ENCODE measurements around the gene GOLGA6L22.
A peak's percentile ranks its signal among the peaks of the same experiment; 100 is the strongest.
"Not testable (repeated sequence)": the region's sequence is repeated elsewhere in the genome, so short reads cannot be mapped to it uniquely, and the experiment has no call there.

The GOLGA6L22 gene, protein sequence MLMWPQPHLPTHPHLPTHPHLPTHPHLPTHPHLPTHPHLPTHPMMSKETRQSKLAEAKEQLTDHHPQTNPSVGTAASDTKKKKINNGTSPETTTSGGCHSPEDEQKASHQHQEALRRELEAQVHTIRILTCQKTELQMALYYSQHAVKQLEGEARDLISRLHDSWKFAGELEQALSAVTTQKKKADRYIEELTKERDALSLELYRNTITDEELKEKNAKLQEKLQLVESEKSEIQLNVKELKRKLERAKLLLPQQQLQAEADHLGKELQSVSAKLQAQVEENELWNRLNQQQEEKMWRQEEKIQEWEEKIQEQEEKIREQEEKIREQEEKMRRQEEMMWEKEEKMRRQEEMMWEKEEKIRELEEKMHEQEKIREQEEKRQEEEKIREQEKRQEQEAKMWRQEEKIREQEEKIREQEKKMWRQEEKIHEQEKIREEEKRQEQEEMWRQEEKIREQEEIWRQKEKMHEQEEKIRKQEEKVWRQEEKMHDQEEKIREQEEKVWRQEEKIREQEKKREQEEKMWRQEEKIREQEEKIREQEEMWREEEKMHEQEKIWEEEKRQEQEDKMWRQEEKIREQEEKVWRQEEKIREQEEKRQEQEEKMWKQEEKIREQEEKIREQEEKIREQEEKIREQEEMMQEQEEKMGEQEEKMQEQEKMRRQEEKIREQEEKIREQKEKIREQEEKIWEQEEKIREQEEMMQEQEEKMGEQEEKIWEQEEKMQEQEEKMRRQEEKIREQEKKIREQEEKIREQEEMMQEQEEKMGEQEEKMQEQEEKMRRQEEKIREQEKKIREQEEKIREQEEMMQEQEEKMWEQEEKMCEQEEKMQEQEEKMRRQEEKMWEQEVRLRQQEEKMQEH

DNA sequence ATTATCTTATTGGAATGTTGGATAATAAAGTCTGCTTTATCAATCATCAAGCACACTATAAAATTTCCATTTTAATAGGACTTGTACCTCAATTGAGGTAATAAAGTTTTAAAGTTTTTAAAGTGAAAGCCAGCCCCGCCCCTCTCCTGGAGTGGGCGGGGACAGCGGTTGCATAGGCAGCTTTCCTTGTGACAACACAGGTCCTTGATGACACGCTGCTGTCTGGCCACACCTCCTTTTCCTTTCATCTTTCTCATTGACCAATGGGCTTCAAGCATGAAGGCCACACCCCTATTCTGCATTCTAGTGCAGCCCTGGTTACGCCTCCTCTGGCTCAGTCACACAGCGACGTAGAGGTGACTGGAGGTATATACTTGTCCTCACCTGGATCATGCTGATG, at the start of gene GOLGA6L22:
Gene GOLGA6L22 (plus strand): TSS at position 301 of the 400 bp plus-strand sequence. CDS start 91 bp downstream, at position 392.
- not testable (repeated sequence) for DNase-seq

DNA sequence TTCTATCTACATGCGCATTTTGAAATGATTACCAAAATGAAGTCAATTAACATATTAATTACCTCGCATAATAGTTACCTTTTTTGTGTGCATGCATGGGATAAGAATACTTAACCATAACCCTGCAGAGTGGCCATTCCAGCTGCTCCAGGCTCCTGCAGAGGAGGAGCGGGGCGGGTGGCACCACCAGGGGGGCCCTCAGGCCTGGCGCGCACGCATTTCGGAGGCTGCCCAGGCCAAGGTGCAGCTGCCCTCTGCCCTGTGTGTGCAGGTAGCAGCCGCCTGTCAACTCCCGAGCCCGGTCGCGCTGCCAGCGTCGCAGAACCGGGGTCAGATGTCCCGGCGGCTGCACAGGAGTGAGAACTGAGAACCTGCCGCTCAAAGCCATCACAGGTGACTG, 41.4 kb upstream of the GOLGA6L22 start:
- not testable (repeated sequence) for DNase-seq

DNA sequence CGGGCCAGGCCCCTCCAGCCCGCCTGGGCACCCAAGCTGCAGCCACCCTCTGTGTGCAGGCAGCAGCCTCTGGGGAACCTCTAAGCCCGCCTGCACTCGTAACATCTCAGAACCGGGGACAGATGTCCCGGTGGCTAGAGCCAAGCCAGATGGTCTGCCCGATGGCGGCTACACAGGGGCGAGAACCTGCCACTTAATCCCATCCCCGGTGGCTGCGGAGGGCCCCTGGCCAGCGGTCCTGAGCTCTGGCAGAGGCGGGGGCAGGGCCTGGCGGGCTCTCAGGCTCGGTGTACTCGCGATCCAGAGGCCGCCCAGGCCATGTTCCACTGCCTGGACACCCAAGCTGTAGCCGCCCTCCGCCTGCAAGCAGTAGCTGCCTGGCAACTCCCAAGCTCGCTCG, 40.9 kb upstream of the GOLGA6L22 start:
- not testable (repeated sequence) for DNase-seq

DNA sequence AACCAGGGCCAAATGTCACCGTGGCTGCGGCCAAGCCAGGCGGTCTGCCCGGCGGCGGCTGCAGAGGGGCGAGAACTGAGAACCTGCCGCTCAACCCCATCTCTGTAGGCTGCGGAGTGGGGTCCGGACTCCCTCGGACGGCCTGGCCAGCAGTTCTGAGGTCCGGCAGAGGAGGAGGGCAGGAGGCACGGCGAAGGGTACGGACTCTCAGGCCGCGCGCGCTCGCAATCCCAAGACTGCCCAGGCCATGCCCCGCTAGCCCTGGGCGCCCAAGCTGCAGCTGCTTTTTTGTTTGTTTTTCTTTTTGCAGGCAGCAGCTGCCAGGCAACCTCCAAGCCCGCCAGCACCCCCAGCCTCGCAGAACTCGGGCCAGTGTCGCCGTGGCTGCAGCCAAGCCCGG, 40.5 kb upstream of the GOLGA6L22 start:
- DNase-seq: not testable (repeated sequence)

DNA sequence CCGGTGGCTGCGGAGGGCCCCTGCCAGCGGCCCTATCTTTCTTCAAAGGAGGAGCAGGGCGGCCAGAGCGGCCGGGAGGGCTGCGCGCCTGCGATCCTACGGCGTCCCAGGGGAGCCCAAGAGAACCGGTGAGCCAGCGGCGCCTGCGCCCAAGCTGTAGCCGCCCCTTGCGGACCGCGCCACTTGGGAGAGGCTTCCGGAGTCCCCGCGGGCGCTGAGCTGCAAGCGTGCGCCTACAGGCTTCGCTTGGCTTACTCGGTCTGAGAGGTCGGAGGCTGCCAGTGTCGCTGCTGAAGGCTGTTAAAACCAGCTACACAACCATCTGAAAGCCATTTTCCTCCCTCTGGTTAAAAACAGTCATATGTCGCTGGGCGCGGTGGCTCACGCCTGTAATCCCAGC, 40.0 kb upstream of the GOLGA6L22 start:
- DNase-seq: not testable (repeated sequence)

DNA sequence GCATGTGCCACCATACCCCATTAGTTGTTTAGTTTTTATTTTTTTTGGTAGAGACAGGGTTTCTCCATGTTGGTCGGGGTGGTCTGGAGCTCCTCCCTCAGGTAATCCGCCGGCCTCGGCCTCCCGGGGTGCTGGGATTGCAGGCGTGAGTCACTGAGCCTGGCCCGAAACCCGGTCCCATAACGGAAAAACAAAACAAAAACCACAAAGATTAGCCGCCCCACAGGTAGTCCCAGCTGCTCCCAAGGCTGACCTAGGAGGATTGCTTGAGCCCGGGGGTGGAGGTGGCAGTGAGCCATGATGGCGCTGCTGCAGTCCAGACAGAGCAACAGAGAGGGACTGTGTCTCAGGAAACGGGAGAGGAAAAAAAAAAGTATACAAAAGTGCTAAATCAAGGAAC, 38.4 kb upstream of the GOLGA6L22 start:
- DNase-seq: not testable (repeated sequence)

DNA sequence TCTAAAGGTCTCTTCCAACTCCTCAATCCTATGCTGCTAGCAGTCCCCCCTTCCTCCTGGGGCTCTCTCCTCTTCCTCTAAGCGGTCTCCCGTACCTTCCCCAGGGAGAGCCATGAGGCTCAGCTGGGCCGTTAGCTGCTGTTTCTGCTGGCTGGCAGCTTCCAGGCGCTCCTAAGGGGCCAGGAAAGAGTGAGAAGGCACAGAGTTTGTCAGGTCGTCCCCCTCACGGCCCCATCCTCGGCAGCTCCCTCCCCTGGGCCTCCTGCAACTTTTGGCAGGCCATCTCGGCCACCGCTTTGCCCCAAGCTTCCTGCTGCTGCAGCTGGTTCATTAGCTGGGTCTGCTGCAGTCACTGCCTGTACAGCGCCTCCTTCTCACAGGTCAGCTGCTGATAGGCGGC, 29.3 kb upstream of the GOLGA6L22 start:
- DNase-seq: not testable (repeated sequence)

DNA sequence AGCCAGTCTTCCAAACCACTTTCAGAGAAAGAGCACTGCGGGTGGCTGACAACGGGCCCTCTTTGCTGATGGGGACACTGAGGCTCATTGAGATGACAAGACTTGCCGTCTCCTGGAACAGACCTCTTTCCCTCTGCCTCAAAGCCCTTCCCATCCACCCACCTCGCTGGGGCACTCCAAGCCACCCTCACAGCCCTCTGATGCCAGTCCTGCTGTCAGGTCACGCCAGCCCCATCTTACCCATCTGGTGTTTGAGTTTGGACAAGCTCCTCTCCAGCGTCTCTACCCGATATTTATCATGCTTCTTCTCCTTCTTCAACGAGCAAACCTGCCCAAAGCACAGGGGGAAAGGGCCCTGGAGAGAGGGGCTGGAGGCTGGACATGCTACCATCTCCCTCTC, 27.0 kb upstream of the GOLGA6L22 start:
- DNase-seq: not testable (repeated sequence)

DNA sequence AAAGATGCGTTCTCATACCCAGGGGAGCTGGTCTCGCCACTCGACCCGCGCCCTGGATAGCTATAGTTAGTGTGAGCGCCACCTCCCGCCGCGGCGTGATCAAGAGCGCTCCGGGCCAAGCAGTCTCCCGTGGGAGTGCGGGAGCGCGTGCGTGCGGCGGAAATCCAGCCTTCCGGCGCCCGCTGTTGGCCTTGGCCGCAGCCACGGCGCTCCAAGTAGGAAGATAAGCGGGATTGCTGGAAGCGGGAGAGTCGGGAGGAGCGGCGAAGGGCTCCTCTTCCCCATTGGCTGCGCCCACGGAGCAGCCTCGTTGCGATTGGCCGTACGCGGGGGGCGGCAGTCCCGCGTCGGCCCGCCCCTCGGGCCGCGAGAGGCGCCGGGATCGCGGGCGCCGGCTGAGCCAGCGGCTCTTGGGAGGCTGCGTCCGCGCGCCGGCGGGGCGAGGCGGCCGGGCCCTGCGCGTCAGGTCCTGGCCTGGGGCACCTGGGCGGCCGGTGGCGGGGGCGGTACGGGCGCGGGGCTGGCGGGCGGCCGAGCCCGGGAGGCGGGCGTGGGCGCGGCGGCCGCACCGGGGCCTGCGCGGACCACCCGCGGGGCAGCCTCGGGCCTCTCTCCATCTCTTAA, 35.9 kb downstream of the GOLGA6L22 start:
- peak; percentile 47 for DNase-seq

DNA sequence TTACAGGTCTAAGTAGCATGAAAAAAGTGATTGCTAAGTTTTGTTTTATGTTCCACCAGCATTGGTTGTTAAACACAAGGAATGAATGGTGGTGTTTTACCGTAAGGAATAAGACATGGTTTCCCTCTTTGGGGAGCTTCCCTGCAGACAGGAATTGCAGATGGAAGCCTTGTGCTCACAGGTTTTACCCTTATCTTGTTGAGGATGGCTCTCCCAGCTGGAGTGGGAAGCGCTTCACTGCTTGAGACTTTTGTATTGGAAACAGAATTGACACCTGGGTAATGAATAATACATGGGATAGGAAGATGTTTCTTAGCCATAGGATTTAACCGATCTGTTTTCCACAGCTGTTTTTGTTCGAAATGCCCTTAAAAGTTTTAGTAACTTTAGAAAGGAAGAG, 38.5 kb downstream of the GOLGA6L22 start:
- DNase-seq: not testable (repeated sequence)

DNA sequence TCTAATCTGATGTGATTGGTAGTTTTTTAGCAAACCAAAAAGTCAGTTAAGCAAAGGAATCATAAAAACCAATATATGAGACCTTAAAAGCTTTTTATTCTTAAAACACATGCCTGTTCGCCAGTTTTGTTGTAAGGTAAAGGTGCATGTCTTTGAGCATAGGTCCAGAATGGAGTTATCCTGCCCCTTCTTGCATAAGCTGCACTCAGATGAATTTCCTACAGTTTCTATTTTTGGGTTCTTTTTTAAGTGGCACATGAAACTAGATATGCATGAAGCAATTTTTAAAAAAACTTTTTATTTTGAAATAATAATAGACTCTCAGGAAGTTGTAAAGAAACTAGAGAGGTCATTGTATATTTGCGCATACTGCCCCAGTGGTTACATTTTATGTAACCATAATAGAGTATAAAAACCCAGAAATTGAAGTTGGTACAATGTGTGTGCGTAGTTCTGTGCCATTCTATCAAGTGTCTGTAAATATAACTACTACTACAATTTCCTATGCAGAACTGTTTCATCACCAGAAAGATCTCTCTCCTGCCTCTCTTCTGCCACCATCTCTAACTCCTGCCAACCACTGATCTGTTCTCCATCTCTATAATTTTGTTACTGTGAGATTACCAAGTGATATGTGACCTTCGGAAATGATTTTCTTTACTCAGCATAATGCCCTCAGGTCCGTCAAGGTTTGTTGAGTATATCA, 39.7 kb downstream of the GOLGA6L22 start:
- not testable (repeated sequence) for DNase-seq

DNA sequence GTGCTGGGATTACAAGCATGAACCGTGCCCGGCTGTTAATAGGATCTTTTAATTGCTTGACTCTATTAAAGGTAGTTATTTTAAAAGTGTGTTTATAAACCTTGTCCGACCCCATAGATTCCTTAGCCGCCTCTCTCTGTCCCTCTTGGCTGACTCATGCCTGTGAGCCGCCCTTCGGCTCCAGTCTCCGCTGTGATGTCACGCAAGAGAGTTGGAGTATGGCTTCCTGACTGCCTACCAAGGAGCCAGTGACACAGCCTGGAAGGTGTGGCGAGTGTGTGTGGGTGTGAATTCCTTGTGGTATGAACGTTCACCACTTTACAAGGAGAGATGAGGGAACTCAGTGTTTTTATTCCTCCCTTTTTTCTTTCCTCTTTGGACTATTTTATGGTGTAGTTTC, 43.6 kb downstream of the GOLGA6L22 start:
- DNase-seq: not testable (repeated sequence)

DNA sequence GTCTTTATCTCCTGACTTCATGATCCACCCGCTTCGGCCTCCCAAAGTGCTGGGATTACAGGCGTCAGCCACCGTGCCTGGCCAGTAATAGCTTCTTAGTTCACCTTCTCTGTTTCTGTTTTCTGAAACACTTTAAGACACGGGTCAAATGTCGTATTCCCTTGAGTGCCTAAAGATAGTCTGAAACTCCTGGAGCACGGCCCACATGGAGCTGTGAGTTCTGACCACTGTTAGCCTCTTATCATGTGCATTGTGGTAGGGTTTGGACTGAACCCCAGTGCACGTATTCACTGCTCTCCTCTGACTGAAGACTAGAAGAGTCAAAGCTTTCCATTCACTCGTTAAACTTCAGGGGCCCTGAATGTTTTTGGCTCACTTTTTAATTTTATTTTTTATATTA, 48.3 kb downstream of the GOLGA6L22 start:
- DNase-seq: not testable (repeated sequence)

DNA sequence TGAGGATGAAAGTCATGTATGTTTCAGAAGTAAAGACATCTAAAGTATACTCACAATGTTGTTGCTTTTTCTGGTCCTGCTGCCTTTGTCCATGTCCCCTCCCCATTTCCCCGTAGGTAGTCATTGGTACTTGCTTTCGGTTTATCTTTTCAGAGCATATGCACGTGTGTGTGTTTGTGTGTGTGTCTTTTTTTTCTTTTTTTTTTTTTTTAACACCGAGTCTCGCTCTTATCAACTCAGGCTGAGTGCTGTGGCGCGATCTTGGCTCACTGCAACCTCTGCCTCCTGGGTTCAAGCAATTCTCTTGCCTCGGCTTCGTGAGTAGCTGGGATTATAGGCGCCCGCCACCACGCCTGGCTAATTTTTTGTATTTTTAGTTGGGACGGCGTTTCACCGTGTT, 57.4 kb downstream of the GOLGA6L22 start:
- DNase-seq: not testable (repeated sequence)

Measured in CD4-positive, alpha-beta T cell treated with Interleukin-17A for 1 hour (primary cell).